Stomach (tissue), 4 donors: ENCODE data around the gene SLC25A28.

ENCODE experiments used
- CTCF ChIP-seq, 7 experiments: fragments of 450-650 bp in 4 of 7; fragments of 200-600 bp in 3 of 7; sonication (generic) in 3 of 7; IDR thresholded peaks; one replicate each; pipeline ENCODE4 v1.5.1; 2016 to 2019; ENCODE audit warnings: antibody characterized with exemption in 7 of 7, control low read depth in 2 of 7, mild to moderate bottlenecking in 1 of 7
- EP300 ChIP-seq: sonication (generic); formaldehyde crosslinking; IDR thresholded peaks from one replicate; pipeline ENCODE4 v1.6.1; 2017; ENCODE audit warnings: antibody characterized with exemption
- POLR2AphosphoS5 ChIP-seq, 3 donors: sonication (generic); formaldehyde crosslinking; IDR thresholded peaks; one replicate each; pipeline ENCODE4 v1.6.1; 2016; ENCODE audit warnings: antibody characterized with exemption in 3 of 3

GRCh38 chr10:99621454-99622251 lies 1.4 kb upstream of the SLC25A28 start:
- no peak for TF ChIP-seq POLR2AphosphoS5 (IDR thresholded peaks at IDR 0.05)
- no peak for TF ChIP-seq CTCF (IDR thresholded peaks at IDR 0.05)
- TF ChIP-seq EP300 = no peak
